Parathyroid adenoma (tissue), 2 donors: ENCODE data around the gene TEX264.
A peak's percentile ranks its signal among the peaks of the same experiment; 100 is the strongest.

Source experiments
- H2AFZ ChIP-seq: fragments of 300-600 bp; sonication (generic); one replicate; pipeline ENCODE4 v1.7.0; 2017; ENCODE audit warnings: antibody characterized with exemption, mild to moderate bottlenecking
- H3K27ac ChIP-seq: fragments of 300-600 bp; sonication (generic); one replicate; pipeline ENCODE4 v1.7.0; 2017
- H3K27me3 ChIP-seq: fragments of 300-600 bp; sonication (generic); one replicate; pipeline ENCODE4 v1.7.0; 2017; ENCODE audit warnings: low read length; ENCODE audit not compliant: control insufficient read depth, insufficient read depth
- H3K36me3 ChIP-seq: fragments of 300-600 bp; sonication (generic); one replicate; pipeline ENCODE4 v1.7.0; 2017; ENCODE audit warnings: low read length; ENCODE audit not compliant: control insufficient read depth, insufficient read depth
- H3K4me1 ChIP-seq: fragments of 300-600 bp; sonication (generic); one replicate; pipeline ENCODE4 v1.7.0; 2017; ENCODE audit warnings: control low read depth
- H3K4me2 ChIP-seq: fragments of 300-600 bp; sonication (generic); one replicate; pipeline ENCODE4 v1.7.0; 2017; ENCODE audit warnings: low read length
- H3K4me3 ChIP-seq: fragments of 300-600 bp; sonication (generic); one replicate; pipeline ENCODE4 v1.7.0; 2017; ENCODE audit warnings: low read depth, low read length
- H3K79me2 ChIP-seq: fragments of 300-600 bp; sonication (generic); one replicate; pipeline ENCODE4 v1.7.0; 2017; ENCODE audit warnings: control low read depth
- H3K9ac ChIP-seq: fragments of 300-600 bp; sonication (generic); one replicate; pipeline ENCODE4 v1.7.0; 2017; ENCODE audit warnings: mild to moderate bottlenecking
- H3K9me3 ChIP-seq: fragments of 300-600 bp; sonication (generic); one replicate; pipeline ENCODE4 v1.7.0; 2017; ENCODE audit warnings: low read length; ENCODE audit not compliant: control insufficient read depth
- TF ChIP-seq, protein P1 (sequence below): fragments of 300-600 bp; sonication (generic); IDR thresholded peaks from one replicate; pipeline ENCODE4 v1.7.0; 2017; ENCODE audit warnings: antibody characterized with exemption, mild to moderate bottlenecking
- donor health status: primary hyperparathyroidism.

TEX264 gene

DNA sequence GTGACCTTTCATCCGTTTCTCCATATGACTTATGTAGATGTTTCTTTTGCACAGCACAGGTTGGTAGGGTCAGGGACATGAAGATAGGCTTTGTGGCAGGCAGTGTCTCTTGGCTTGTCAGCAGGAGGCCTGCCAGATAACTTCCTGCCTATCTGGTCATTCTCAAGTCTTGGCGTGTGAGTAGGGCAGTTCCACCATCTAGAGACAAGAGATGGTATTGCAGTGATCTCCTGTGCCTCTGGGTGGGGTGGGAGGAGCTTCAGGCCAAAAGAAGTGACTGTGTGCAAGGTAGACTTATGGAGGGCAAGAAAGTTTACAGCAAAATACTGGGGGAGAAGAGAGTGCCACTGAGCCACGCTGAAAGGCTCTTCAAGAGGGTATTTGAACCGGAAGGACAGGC is 11.0 kb downstream of the TEX264 start:
- Histone ChIP-seq H3K9ac (no peak overlapping the region), H3K36me3 (no peaks in the 10 kb centered on the region), H3K4me1 (no peaks in the 10 kb centered on the region), H2AFZ (no peak overlapping the region), H3K27me3 (no peaks in the 10 kb centered on the region), H3K9me3 (no peaks in the 10 kb centered on the region), H3K27ac (no peak overlapping the region), H3K4me2 (no peak overlapping the region), H3K4me3 (no peak overlapping the region), H3K79me2 (peaks cover 30% of the 10 kb centered on the region)
- TF ChIP-seq, protein P1, sequence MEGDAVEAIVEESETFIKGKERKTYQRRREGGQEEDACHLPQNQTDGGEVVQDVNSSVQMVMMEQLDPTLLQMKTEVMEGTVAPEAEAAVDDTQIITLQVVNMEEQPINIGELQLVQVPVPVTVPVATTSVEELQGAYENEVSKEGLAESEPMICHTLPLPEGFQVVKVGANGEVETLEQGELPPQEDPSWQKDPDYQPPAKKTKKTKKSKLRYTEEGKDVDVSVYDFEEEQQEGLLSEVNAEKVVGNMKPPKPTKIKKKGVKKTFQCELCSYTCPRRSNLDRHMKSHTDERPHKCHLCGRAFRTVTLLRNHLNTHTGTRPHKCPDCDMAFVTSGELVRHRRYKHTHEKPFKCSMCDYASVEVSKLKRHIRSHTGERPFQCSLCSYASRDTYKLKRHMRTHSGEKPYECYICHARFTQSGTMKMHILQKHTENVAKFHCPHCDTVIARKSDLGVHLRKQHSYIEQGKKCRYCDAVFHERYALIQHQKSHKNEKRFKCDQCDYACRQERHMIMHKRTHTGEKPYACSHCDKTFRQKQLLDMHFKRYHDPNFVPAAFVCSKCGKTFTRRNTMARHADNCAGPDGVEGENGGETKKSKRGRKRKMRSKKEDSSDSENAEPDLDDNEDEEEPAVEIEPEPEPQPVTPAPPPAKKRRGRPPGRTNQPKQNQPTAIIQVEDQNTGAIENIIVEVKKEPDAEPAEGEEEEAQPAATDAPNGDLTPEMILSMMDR = peak; percentile 91

DNA sequence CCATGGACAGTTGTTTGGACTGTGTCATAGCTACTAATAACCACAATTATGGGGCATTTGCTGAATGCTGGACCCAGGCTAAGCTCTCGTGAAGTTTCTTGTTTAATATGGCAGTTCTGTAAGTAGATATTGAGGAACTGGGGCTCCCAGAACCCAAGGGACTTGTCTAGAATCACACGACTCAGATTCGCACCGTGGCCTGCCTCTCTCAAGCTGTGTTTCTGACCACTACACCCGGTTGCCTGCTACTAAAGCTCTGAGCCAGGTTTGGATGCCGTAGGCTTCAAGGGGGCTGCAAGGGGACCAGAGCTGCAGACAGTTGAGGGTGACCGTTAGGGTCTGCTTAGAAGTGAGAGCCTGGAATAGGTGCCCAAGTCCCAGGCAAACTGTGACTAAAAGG is 11.5 kb downstream of the TEX264 start:
- H3K9me3 ChIP-seq = no peaks in the 10 kb centered on the region
- H3K27me3 ChIP-seq = no peaks in the 10 kb centered on the region
- H3K79me2 ChIP-seq = peaks cover 34% of the 10 kb centered on the region
- H3K4me3 ChIP-seq = no peak overlapping the region
- no peaks in the 10 kb centered on the region for H3K36me3 ChIP-seq
- TF ChIP-seq, protein P1 = no peak
- no peak overlapping the region for H3K9ac ChIP-seq
- no peaks in the 10 kb centered on the region for H3K4me1 ChIP-seq
- H3K4me2 ChIP-seq = no peak overlapping the region
- no peak overlapping the region for H3K27ac ChIP-seq
- H2AFZ ChIP-seq = no peak overlapping the region

DNA sequence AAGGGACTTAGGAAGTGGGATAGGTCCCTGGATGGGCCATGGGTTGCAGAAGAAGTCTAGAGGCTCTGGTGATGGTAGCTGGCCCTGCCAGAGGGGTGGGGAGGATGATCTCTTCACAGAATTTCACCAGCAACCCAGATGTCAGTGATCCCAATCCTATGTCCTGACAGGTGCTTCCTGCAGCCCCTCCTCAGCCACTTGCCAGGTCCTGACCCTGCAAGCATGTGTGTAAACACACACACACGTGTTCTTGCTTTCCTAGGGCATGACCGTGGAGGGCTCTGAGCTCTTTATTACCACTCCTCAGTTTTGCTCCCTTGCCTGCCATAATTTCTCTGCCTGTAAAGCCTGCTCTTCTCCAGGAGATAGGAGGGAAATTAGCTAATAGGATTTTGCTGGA is 12.5 kb downstream of the TEX264 start:
- Histone ChIP-seq H2AFZ (no peak overlapping the region), H3K27ac (no peak overlapping the region), H3K79me2 (peaks cover 34% of the 10 kb centered on the region), H3K9me3 (no peaks in the 10 kb centered on the region), H3K36me3 (no peaks in the 10 kb centered on the region), H3K9ac (no peak overlapping the region), H3K27me3 (no peaks in the 10 kb centered on the region), H3K4me1 (no peaks in the 10 kb centered on the region), H3K4me3 (no peak overlapping the region), H3K4me2 (no peak overlapping the region)
- TF ChIP-seq, protein P1 = no peak

DNA sequence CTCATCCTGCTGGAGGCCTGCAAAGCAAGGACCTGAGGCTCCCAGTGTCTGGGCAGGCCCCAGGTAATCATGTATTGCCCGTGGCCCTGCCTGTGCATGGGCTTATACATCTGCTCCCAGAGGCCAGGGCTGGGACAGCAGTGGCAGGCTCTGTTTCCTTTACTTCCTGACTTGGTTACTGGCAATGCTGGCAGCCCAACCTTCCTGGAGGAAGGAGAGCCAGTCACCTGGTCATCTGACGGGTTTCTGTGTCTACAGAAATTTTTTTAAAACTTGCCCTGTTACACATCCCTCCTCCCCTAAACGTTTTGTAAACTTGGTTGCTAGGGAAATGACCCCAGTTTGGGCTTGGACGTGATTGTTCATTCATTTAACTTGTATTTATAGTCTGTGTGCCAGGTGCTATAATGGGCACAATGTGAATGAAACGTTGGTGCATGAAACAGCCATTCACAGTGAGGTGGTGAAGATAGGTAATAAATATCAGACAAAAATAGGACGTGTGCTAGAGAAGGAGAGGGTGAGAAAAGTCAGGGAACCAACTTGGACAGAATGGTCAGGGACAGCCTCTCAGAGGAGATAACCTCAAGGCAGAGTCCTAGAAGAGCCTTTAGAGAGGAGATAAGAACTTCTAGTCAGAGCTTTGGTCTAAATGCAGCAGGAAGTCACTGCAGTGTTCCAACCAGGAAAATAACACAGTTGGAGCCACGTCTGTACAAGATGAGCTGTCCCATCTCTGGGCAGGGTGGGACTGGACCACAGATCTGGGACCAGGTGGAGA is 14.1 kb downstream of the TEX264 start:
- Histone ChIP-seq H3K79me2 (peaks cover 34% of the 10 kb centered on the region), H3K9me3 (no peaks in the 10 kb centered on the region), H3K4me3 (no peak overlapping the region), H3K27me3 (no peaks in the 10 kb centered on the region), H3K4me1 (no peaks in the 10 kb centered on the region), H2AFZ (no peak overlapping the region), H3K27ac (peak overlapping the region; percentile 86), H3K9ac (no peak overlapping the region), H3K36me3 (no peaks in the 10 kb centered on the region), H3K4me2 (no peak overlapping the region)
- TF ChIP-seq, protein P1 = no peak

DNA sequence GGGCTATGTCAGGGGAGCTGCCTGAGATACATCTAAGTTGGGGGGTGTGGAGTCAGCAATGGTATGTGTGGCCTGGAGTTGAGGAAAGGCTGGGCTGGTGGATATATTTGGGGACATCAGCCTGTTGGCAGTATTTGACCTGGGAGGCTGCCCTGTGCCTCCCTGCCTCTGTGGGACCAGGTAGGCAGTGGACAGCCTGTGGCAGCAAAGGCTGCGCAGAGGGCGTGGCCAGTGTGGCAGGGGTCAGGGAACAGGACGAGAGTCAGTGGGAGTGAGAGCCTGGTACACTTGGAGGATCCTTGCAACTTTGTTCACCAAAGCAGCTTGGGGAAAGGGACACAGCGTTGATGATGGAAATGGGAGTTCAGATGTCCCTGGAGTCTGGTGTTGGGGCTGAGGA is 15.0 kb downstream of the TEX264 start:
- TF ChIP-seq, protein P1 = no peak
- no peak overlapping the region for H3K9ac ChIP-seq
- peak overlapping the region; percentile 86 for H3K27ac ChIP-seq
- no peaks in the 10 kb centered on the region for H3K36me3 ChIP-seq
- peaks cover 34% of the 10 kb centered on the region for H3K79me2 ChIP-seq
- no peaks in the 10 kb centered on the region for H3K9me3 ChIP-seq
- no peaks in the 10 kb centered on the region for H3K4me1 ChIP-seq
- H3K4me3 ChIP-seq = no peak overlapping the region
- H3K27me3 ChIP-seq = no peaks in the 10 kb centered on the region
- H2AFZ ChIP-seq = no peak overlapping the region
- H3K4me2 ChIP-seq = no peak overlapping the region
